Fibroblast of mammary gland (primary cell): ENCODE results near the gene DLG4.

Experiments
- DNase-seq: peaks from one replicate; pipeline ENCODE4 v3.0.0-alpha.2; 2010; ENCODE audit warnings: low read depth
- H3K4me3 ChIP-seq: 2 replicates; pipeline ENCODE4 v1.5.1; 2011; ENCODE audit warnings: low read depth, mild to moderate bottlenecking, low read length, moderate library complexity; ENCODE audit not compliant: control insufficient read depth
- CTCF ChIP-seq: conservative IDR thresholded peaks from 2 replicates; pipeline ENCODE4 v1.5.1; 2011; ENCODE audit warnings: low read depth, low read length, inconsistent platforms; ENCODE audit not compliant: control insufficient read depth, insufficient read depth

DLG4 gene

GRCh38 chr17:7191571-7192270 lies 27.9 kb downstream of the DLG4 start:
- peak; percentile 37 for DNase-seq
- no peak for TF ChIP-seq CTCF
- H3K4me3 ChIP-seq, result no peak overlapping the region

- DNase-seq, result no peak
- H3K4me3 ChIP-seq, result no peak overlapping the region
- no peak for TF ChIP-seq CTCF
These were observed 28.6 kb downstream of the DLG4 start for GRCh38 chr17:7191069-7191468.

- TF ChIP-seq CTCF, result no peak
- no peak for DNase-seq
- no peak overlapping the region for H3K4me3 ChIP-seq
These were observed 29.2 kb downstream of the DLG4 start for GRCh38 chr17:7190276-7190917.

GRCh38 chr17:7186241-7186640 lies 33.4 kb downstream of the DLG4 start:
- TF ChIP-seq CTCF, result peak; percentile 30
- DNase-seq, result peak; percentile 22

GRCh38 chr17:7184647-7185046 lies 35.0 kb downstream of the DLG4 start:
- H3K4me3 ChIP-seq, result no peak overlapping the region
- DNase-seq, result no peak
- TF ChIP-seq CTCF, result no peak

More at GRCh38 chr17:7186241-7186640, 33.4 kb downstream of the DLG4 start:
- no peak overlapping the region for H3K4me3 ChIP-seq

- no peak overlapping the region for H3K4me3 ChIP-seq
- no peak for TF ChIP-seq CTCF
- DNase-seq, result no peak
These were observed 35.5 kb downstream of the DLG4 start for GRCh38 chr17:7184091-7184488.
